GM21723 (cell line): Measurements from ENCODE around the gene SPATS2L.

ENCODE experiments used
- ATAC-seq: cut with Tn5 transposase; IDR thresholded peaks from one replicate; pipeline ENCODE4 v1.9.1; 2021; ENCODE audit warnings: mild to moderate bottlenecking, moderate library complexity; ENCODE audit not compliant: unreplicated experiment

The SPATS2L gene, protein sequence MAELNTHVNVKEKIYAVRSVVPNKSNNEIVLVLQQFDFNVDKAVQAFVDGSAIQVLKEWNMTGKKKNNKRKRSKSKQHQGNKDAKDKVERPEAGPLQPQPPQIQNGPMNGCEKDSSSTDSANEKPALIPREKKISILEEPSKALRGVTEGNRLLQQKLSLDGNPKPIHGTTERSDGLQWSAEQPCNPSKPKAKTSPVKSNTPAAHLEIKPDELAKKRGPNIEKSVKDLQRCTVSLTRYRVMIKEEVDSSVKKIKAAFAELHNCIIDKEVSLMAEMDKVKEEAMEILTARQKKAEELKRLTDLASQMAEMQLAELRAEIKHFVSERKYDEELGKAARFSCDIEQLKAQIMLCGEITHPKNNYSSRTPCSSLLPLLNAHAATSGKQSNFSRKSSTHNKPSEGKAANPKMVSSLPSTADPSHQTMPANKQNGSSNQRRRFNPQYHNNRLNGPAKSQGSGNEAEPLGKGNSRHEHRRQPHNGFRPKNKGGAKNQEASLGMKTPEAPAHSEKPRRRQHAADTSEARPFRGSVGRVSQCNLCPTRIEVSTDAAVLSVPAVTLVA

DNA sequence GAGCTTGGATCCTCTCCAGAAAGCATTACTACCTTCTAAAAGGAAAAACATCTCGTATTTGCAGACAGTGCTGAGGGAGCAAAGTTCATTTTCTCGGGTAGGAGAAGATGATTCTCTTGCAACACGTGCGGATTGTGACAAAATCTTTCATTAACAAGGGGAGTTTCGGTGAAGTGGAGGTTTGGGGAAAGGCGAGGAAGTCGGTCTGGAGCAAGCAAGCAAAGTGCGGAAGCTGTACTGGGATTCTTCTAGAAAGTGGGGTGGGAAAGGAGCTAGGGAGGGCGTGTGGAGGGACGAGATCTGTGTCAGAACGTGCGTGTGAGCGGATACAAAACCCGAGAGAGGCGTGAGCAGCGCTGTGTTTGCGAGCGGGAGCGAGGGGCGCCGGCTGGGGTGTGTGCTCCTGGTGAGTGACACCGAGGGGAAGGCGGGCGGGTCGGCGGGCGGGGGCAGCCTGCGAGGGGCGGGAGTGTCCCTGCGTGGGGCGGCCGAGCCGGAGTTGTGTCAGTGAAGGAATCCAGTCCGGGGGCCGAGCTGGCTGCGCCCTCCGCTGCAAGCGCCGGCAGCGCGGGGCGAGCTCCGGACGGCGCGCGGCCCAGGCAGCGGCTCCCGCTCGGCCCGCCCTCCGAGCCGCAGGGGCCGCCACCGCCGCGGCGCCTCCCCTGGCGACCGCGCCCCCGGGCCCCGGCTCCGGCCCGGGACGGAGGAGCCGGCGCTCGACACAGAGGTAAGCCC, at the start of gene SPATS2L:
Gene SPATS2L (plus strand): TSS at position 498 of the 735 bp plus-strand sequence. CDS start 82,552 bp downstream, outside the sequence.
- peak; percentile 71 for ATAC-seq

DNA sequence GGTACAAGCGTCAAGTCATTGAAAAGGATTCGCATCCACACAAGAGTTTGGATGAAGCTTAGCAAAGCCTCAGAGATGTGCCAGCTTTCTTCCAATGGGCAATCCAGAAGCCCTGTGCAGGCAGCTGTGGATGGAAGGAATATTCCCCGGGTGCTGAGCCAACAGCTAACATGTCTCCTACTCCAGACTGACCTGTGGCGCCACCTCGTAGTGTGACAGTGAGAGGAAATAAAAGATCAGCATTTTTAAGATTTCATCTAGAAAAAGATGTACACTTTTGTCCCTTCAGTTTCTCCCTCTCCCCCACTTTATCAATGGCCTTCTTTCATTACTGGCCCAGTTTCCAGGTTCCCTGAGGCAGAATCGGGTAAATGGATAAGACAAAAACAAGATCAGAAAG, 48.9 kb upstream of the SPATS2L start:
- no peak for ATAC-seq

DNA sequence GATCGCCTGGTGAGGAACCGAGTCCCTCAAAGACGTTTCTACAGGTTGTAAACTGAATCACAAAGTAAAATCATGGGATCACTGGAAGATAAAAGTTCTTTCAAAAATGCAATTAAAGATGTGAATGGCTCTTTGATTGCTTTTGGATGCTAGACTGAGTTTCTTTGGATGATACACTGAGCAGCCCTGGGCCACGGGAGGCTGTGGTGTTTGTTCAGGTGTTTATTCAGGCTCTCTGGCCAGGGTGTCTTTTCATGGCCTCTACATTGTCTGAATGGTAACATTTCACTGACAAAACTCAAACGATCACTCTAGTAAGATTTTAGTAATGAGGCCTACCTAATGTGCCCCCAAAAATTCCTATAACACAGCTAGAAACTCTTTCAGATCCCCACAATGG, 48.4 kb upstream of the SPATS2L start:
- ATAC-seq, result no peak

DNA sequence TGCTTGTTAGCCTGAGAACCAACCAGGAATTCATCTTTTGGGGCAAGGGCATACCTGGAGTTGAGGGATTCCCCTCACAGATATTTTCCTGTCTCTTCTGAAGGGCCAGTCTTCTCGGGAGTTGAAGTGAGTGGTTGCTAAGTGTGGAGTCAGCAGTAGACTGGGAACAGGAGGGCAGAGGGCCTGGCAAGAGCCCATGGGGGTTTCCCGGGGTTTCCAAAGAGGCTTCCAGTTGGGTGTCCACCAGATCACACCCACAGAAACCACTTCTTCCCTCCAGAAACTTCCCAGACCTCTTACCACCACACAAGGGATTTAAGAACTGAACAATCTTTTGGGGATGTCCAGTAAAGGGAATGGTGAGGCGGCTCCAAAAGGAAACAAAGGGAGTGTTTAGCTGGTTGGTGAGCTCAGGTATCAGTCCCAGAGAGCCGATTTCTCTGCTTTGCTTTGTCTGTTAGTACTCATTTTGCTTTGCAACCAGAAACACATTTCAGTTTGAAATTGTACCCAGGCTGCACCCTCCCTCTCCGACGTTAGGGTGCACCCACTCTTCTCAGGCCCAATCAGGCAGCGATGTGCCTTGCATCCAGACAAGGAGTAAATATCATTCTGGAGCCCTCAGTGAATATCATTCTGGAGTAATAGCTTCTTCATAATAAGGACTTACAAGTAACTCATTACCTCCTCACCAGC, 47.5 kb upstream of the SPATS2L start:
- no peak for ATAC-seq

DNA sequence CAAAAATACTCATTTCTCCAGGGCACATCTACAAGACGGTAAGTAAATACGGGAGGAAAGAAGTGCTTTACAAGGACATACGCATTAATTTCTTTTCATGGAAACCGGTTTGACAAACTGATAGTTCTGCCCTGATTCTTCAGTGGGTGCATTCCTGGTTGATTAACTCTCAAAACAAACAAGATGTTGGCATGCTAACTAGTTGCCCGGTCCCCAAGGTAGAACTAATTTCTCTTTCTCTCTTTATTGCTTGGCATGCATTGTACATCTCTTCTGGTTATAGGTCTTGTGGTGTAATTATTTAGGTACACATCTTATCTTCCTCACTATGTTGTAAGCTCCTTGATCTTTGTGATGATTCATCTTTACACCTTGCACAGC, 46.9 kb upstream of the SPATS2L start:
- no peak for ATAC-seq

DNA sequence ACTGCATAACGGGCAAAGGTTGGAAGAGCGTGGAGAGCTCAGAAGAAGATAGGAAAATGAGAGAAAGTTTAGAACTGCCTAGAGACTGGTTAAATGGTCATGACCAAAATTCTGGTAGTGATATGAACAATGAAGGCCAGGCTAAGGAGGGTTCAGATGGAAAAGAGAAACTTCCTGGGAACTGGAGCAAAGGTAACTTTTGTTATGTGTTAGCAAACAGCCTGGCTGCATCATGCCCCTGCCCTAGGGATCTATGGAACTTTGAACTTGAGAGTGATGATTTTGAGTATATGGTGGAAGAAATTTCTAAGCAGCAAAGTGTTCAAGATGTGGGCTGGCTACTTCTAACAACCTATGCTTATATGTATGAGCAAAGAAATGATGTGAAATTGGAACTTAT, 44.4 kb upstream of the SPATS2L start:
- ATAC-seq, result no peak

DNA sequence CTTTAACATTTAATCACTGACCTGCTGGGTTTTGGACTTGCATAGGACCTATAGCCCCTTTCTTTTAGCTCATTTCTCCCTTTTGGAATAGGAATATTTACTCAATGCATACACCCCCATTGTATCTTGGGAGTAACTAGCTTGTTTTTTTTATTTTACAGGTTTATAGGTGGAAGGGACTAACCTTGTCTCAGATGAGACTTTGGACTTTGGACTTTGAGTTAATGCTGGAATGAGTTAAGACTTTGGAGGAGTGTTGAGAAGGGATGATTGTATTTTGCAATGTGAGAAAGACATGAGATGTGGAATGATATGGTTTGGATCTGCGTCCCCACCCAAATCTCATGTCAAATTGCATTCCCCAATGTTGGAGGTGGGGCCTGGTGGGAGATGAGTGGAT, 43.2 kb upstream of the SPATS2L start:
- ATAC-seq, result no peak

DNA sequence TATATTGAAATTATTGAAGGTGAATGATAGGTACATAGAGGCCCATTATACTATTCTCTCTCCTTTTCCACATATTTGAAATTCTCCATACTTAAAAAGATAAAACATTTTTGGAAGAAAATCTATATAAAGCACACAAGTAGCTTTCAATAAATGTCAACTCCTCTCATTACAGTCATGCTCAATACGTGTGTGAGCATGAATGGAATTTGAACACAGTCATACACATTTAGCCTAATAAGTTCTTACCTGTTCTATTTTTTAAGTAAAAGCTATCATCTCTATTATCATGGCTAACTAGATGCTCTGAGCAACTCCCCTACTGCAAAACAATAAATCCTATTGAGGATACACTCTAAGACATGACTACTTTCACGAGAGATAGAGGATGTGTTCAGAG, 41.9 kb upstream of the SPATS2L start:
- no peak for ATAC-seq

DNA sequence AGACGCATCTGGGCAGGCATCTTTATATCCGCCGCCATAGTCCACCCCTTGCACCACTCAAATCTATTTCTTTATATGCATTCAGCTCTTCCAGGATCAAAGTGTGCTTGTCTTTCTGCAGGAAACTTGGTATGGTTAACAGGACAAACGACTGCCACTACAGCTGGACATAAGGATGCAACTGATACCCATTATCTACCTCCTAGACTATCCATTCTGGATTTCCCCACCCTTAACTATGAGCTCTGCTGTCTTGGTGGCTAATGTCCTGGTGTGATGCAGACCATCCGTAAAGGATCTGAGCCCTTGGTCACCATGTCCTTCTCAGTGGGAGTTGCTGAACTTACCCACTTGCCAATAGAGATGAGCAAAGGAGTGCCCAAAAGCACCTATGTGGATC, 40.1 kb upstream of the SPATS2L start:
- ATAC-seq, result no peak

DNA sequence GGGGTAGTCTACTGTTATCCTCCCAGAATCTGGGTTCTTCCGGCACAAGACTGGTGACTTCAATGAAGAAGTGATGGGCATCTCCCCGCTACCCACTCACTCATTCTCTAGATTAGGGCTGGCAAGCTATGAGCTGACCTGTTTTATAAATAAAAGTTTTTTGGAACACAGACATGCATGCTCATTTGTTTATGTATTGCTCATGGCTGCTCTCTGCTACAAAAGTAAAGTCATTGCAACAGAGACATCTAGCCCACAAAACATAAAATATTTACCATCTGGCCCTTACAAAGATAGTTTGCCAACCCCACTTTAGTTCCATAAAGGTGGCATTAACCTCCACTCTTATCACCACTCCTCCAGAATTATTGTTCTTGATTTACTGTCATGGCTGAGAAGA, 39.1 kb upstream of the SPATS2L start:
- no peak for ATAC-seq

DNA sequence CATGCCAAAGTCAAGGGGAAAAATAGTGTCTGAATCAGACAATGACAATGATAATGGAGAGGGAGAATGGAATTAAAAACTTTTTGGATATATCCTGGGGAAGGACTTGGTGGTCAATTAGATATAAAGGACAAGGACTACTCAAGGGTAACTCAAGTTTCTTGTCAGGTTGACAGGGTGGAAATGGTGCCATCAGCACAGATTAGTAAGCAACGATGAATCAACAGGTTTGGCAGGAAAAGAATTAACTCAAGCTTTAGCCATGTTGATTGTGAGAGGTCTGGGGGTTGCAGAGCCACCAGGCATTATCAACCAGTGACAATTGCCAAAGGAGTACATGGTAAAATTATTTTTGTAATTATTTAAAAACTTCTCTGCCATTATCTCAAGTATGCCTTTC, 35.8 kb upstream of the SPATS2L start:
- ATAC-seq, result no peak

DNA sequence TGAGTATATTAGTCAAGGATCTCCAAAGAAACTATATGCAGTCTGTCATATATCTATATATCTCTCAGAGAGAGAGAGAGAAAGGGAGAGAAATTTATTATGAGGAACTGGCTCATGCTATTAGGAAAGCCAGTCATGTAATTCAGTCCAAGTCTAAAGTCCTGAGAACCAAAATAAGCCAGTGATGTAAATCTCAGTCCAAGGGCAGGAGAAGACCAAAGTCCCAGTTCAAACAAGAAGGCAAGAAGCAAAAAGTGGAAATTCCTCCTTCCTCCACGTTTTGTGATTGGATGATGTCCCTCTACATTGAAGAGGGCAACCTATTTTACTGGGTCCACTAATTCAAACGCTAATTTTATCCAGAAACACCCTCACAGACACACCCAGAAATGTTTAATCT, 34.2 kb upstream of the SPATS2L start:
- ATAC-seq, result no peak

DNA sequence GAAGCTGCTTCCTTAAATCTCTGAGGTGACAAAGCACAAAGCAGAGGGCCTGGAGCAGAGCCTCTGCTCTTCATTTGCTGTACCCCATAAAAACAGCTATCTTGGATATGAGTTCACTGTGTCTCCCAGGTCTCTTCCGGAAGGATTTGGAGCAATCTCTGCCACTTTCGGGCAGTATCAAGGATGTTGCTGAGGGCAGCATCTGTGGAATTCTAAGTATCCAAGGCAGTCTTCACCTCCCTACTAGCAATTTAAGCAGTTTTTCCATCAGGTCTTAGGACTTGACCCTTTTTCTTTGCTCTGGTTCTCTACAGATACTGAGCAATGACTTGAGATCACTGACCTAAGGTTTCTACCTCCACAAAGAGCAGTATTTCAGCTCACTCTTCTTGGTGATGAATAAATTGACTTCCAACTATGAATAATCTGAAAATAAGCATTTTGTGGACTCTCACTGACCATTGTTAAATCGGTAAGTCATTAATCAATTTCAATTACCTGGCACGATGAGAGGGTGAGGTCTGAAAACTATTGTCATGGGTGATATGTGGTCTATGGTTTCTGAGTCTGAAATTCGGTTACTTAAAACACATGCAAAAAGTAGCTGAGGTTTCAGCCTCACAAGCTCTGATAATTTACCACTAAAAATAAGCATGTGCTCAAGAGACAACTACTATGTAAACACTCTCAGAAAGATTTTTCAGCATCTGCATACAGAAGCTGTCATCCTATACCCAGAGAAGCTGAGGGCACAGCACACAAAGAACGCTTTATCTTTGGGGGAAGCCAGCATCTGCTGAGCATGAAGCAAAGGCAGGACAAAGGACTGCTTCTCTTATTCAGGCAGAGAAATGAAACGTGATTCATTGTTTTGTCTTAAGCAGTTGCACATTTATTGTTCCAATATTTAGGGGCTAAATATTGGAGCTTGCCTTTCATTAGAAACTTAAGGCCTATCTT, 32.1 kb upstream of the SPATS2L start:
- ATAC-seq, result no peak

DNA sequence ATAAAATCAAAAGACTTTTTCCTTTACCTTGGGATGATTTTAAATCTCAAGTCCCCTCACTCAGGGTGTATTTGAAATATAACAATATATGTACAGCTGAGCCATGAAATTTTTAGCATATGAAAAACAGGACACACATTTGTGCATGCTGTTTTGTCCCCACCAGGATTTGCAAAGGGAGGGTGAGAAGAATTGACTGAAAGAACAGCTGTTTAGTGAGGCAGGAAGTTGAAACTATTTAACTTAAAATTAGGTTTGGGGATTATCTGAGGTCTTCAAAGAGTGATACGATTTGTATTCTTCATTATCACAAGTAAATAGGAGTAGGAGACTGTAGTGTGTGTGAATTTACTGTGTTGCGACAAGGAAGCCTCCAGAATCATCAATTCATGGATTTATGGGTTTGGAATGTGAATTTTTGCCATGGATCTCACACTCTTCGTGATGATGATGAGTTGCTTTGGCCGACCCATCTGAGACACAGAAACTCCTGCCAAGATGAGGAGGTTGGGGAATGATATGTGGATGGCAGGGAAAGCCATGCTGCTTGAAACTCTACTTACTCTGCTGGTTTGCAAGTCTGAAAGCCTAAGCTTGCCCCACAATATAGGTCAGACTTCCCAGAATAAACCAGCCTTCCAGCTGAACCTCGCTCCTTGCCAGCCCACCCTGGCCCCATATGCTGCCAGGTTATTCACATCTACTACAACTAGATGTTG, 31.0 kb upstream of the SPATS2L start:
- no peak for ATAC-seq

DNA sequence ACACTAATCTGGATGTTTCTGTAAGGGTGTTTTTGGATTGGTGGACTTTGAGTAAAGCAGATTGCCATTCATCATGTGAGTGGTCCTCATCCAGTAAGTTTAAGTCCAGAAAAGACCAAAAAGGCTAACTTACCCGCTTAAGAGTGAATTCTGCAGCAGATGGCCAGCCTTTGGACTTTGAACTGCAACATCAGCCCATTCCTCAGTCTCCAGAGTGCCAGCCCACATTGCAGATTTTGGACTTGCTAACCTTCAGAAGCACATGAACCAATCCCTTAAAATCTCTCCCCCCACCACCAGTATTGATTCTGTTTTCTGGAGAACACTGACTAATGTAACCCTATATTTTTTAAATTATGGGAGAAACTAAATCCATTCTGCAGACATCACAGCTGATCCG, 30.0 kb upstream of the SPATS2L start:
- ATAC-seq, result no peak

DNA sequence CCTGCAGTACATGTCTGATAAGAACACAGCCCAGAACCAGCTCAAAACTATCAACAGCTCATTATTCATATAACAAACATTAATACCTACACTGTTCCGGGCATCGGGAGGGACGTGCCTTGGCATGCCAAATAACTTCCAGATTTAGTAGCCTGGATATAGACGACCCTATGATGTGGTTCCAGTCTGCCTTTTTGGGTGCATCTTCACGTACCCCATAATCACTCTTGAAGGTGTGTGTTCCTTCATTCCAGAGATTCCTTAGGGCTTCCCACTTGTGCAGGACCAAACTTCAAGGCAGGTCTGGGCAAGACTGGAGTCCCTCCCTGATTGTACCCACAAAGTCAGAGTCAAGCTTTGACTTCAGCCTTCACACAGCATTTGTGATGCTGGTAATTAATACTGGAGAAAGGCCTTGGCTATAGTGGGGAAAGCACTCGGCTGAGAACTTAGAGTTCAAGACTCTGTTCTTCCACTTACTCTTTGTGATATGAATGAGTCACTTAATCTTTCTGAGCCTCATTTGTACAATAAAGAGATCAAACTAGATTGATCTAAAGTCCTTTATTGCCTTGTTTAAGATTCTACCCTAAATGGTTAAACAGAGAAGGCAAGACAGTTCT, 27.7 kb upstream of the SPATS2L start:
- ATAC-seq, result no peak

DNA sequence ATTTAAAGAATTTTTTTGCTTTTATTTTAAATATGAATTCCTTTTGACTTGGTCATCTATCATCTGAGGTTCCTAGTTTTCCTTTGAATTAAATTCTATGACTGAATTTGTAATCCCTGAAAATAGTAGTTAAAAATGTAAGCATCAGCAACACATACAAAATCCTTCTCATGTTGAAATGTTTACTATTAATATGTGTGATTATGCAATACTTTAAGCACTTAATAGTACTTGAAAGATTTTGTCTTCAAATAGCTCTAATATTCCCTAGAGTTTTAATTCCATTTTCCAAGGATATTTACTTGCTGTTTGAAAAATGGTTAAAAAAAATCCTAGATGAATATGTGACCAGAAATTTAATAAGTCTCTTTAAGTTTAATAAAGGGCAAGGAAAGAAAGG, 26.6 kb upstream of the SPATS2L start:
- no peak for ATAC-seq

DNA sequence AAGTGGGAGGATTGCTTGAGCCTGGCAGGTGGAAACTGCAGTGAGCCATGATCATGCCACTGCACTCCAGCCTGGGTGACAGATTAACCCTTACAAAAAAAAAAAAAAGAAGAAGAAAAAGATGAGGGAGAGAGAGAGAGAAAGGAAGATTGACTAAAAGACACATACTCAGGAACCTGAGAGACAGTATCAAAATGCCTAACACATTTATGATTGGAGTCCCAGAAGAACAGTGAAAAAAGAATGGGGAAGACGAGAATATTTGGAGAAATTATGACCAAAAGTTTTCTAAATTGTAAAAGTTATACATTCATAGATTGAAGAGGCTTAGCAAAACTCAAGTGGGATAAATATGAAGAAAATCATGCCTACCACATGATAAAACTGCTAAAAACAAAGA, 19.9 kb upstream of the SPATS2L start:
- ATAC-seq, result no peak

DNA sequence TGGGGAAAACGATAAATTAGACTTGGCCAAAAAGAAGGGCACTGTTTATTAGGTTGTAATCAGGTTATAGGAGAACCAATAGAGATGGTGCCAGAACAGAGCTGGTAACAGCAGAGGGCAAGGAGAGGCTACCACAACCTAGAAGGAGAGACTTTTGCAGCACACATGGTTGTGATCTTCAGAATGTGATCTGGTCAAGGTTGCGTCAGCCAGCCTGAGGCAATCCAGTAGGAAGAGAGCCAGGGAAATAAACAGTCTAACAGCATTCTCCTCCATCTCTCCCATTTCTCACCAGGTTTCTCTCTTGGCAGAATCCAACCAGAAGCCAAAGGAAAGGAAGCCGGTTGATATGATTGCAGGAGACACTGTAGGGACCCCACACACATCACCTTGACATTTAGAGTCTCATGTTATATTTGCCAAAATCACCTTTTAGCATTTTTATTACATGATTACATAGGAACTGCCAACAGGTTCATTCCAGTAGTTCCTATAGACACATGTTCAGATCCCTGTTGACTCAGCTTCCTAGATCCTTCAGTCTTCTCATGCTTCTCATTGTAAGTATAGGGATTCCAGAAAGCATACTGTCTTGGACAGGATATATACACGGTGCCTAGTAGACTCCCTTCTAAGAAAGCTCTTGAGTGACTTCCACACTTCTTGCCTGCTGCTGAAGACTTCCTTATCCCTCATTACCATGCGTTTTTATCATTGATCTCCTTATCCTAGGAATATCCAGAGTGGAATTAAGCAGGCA, 17.6 kb upstream of the SPATS2L start:
- ATAC-seq, result no peak
